ENCODE results near the gene TET1. TPM values are rescaled to one million over a fixed set of nuclear protein-coding genes. Genes with fewer than 3 reads are reported as not detected.
A peak's percentile ranks its signal among the peaks of the same experiment; 100 is the strongest.

The TET1 gene
- total and polyA plus RNA-seq, 9 of the 15 experiments (the other 6 are each of a cell fraction or from before 2014, with no cell fraction given) = 2.6 to 21.3 (median 11.6) TPM

- TF ChIP-seq CXXC5 (CRISPR knock-in tag; IDR thresholded peaks at IDR 0.05) (peak; percentile 29; the same call in 1 of the 2 replicates), ARID2 (IDR thresholded peaks at IDR 0.05) (peak; percentile 15; the same call in 1 of the 2 replicates), BRF1 (IDR thresholded peaks at IDR 0.05; ENCODE audit: borderline replicate concordance, extremely low read depth, insufficient read length) (no peak), TOE1 (IDR thresholded peaks at IDR 0.05; ENCODE audit: borderline replicate concordance) (peak; percentile 90), TOE1 (CRISPR knock-in tag; IDR thresholded peaks at IDR 0.05; ENCODE audit: borderline replicate concordance, low read depth) (no peak), RNF2 (IDR thresholded peaks at IDR 0.05) (peak; percentile 65; the same call in 1 of the 2 replicates), GTF2E2 (tag; IDR thresholded peaks at IDR 0.05) (peak; percentile 66; the same call in 1 of the 2 replicates), ZNF644 (tag; IDR thresholded peaks at IDR 0.05; ENCODE audit: low read depth) (peak; percentile 35; the same call in 1 of the 2 replicates), ZNF431 (CRISPR knock-in tag; IDR thresholded peaks at IDR 0.05) (peak; percentile 75), NONO (IDR thresholded peaks at IDR 0.05; ENCODE audit: low read depth in 2 of 2, low read length in 1 of 2) (0 out of 4 replicates have a peak, but pooled peaks of 1 of the 2 experiments have one; percentile 31), HOMEZ (CRISPR knock-in tag; IDR thresholded peaks at IDR 0.05) (no peak), NCOA4 (IDR thresholded peaks at IDR 0.05; ENCODE audit: partially characterized antibody) (no peak), RCOR1 (IDR thresholded peaks at IDR 0.05; ENCODE audit: borderline replicate concordance in 1 of 2, low read depth in 2 of 2, low read length in 2 of 2) (peak in 1 of 2 experiments; percentile 87; a peak in 3 of 4 replicates), EZH2 (IDR thresholded peaks at IDR 0.05; ENCODE audit: borderline replicate concordance, low read depth, low read length) (no peak), HNRNPLL (IDR thresholded peaks at IDR 0.05; ENCODE audit: low read depth, low read length, poor library complexity, severe bottlenecking) (peak; percentile 64), TCF7 (IDR thresholded peaks at IDR 0.05; ENCODE audit: borderline replicate concordance) (no peak; the same call in 1 of the 2 replicates), CBX1 (IDR thresholded peaks at IDR 0.05; ENCODE audit: low read depth) (peak; percentile 51; the same call in 1 of the 2 replicates), ZBTB2 (IDR thresholded peaks at IDR 0.05) (no peak), CREB3 (tag; conservative IDR thresholded peaks at IDR 0.05; ENCODE audit: low read depth) (no peak), THRAP3 (IDR thresholded peaks at IDR 0.05; ENCODE audit: borderline replicate concordance) (no peak), E2F3 (CRISPR knock-in tag; IDR thresholded peaks at IDR 0.05) (no peak), MBD1 (CRISPR knock-in tag; IDR thresholded peaks at IDR 0.05) (no peak)
Measured at GRCh38 chr10:68560186-68560942, at the start of gene TET1 (continued).

Data from K562 (cell line).